ENCODE data around the gene SEMA3B. TPM values are rescaled to one million over a fixed set of nuclear protein-coding genes. Genes with fewer than 3 reads are reported as not detected.

Gene SEMA3B
- total RNA-seq, 3 donors from 2014 or later: 0.35 to 0.55 (median 0.52) TPM

- H3K4me3 Mint-ChIP-seq: no peak overlapping the region
- no peak for DNase-seq
- H3K36me3 Mint-ChIP-seq (ENCODE audit: insufficient read depth): peaks cover 5% of the 10 kb centered on the region
- ATAC-seq: no peak
- peaks cover 31% of the 10 kb centered on the region for H3K4me1 Mint-ChIP-seq (ENCODE audit: low read depth)
- H3K9me3 Mint-ChIP-seq: no peaks in the 10 kb centered on the region
- no peaks in the 10 kb centered on the region for H3K27me3 Mint-ChIP-seq (ENCODE audit: low read depth)
These were observed 26.8 kb downstream of the SEMA3B start for GRCh38 chr3:50295553-50296431.

GRCh38 chr3:50296721-50297383 lies 27.9 kb downstream of the SEMA3B start:
- Mint-ChIP-seq H3K4me1 (ENCODE audit: low read depth) (peaks cover 29% of the 10 kb centered on the region), H3K27me3 (ENCODE audit: low read depth) (no peaks in the 10 kb centered on the region), H3K36me3 (ENCODE audit: insufficient read depth) (no peaks in the 10 kb centered on the region), H3K4me3 (peak overlapping the region; percentile 39), H3K9me3 (no peaks in the 10 kb centered on the region)
- ATAC-seq (no peak), DNase-seq (no peak)

GRCh38 chr3:50297384-50297775 lies 28.4 kb downstream of the SEMA3B start:
- ATAC-seq: no peak
- Mint-ChIP-seq H3K36me3 (ENCODE audit: insufficient read depth) (no peaks in the 10 kb centered on the region), H3K9me3 (no peaks in the 10 kb centered on the region), H3K4me1 (ENCODE audit: low read depth) (peaks cover 29% of the 10 kb centered on the region), H3K4me3 (peak overlapping the region; percentile 91), H3K27me3 (ENCODE audit: low read depth) (no peaks in the 10 kb centered on the region)
- no peak for DNase-seq

- no peaks in the 10 kb centered on the region for H3K27me3 Mint-ChIP-seq (ENCODE audit: low read depth)
- ATAC-seq (no peak), DNase-seq (no peak)
- H3K9me3 Mint-ChIP-seq: no peaks in the 10 kb centered on the region
- no peaks in the 10 kb centered on the region for H3K36me3 Mint-ChIP-seq (ENCODE audit: insufficient read depth)
- peaks cover 21% of the 10 kb centered on the region for H3K4me1 Mint-ChIP-seq (ENCODE audit: low read depth)
- H3K4me3 Mint-ChIP-seq: peak overlapping the region; percentile 91
These were observed 29.2 kb downstream of the SEMA3B start for GRCh38 chr3:50297896-50298725.

- Mint-ChIP-seq H3K4me1 (ENCODE audit: low read depth) (peaks cover 21% of the 10 kb centered on the region), H3K9me3 (no peaks in the 10 kb centered on the region), H3K27me3 (ENCODE audit: low read depth) (no peaks in the 10 kb centered on the region), H3K36me3 (ENCODE audit: insufficient read depth) (no peaks in the 10 kb centered on the region), H3K4me3 (peak within 1 kb of the TSS; percentile 91)
- ATAC-seq (peak; percentile 88 to 91), DNase-seq (peak; percentile 99)
These were observed 30.1 kb downstream of the SEMA3B start, which contains the start of the genes HYAL3 and NAA80 for GRCh38 chr3:50298836-50299637. Gene HYAL3, minus strand, starts transcription at chr3:50299405. Its CDS starts 3,803 bp downstream, at chr3:50295602. Gene NAA80, minus strand, starts transcription at chr3:50299405. Its CDS starts 1,942 bp downstream, at chr3:50297463.

- DNase-seq: no peak
- Mint-ChIP-seq H3K27me3 (ENCODE audit: low read depth) (no peaks in the 10 kb centered on the region), H3K9me3 (no peaks in the 10 kb centered on the region), H3K36me3 (ENCODE audit: insufficient read depth) (no peaks in the 10 kb centered on the region), H3K4me1 (ENCODE audit: low read depth) (peaks cover 22% of the 10 kb centered on the region), H3K4me3 (peak overlapping the region; percentile 91)
- no peak for ATAC-seq
These were observed 30.6 kb downstream of the SEMA3B start for GRCh38 chr3:50299638-50299928.

- ATAC-seq (no peak), DNase-seq (no peak)
- Mint-ChIP-seq H3K9me3 (no peaks in the 10 kb centered on the region), H3K4me3 (peak overlapping the region; percentile 91), H3K4me1 (ENCODE audit: low read depth) (peaks cover 26% of the 10 kb centered on the region), H3K36me3 (ENCODE audit: insufficient read depth) (no peaks in the 10 kb centered on the region), H3K27me3 (ENCODE audit: low read depth) (no peaks in the 10 kb centered on the region)
These were observed 31.2 kb downstream of the SEMA3B start for GRCh38 chr3:50299929-50300680.

GRCh38 chr3:50300681-50301254 lies 31.8 kb downstream of the SEMA3B start:
- H3K4me3 Mint-ChIP-seq: peak overlapping the region; percentile 91

GRCh38 chr3:50302095-50303012 lies 33.4 kb downstream of the SEMA3B start:
- no peak for DNase-seq
- ATAC-seq: no peak
- Mint-ChIP-seq H3K36me3 (ENCODE audit: insufficient read depth) (no peaks in the 10 kb centered on the region), H3K9me3 (no peaks in the 10 kb centered on the region), H3K27me3 (ENCODE audit: low read depth) (no peaks in the 10 kb centered on the region), H3K4me1 (ENCODE audit: low read depth) (peaks cover 26% of the 10 kb centered on the region), H3K4me3 (no peak overlapping the region)

More at GRCh38 chr3:50300681-50301254, 31.8 kb downstream of the SEMA3B start:
- no peak for DNase-seq
- no peaks in the 10 kb centered on the region for H3K27me3 Mint-ChIP-seq (ENCODE audit: low read depth)
- no peaks in the 10 kb centered on the region for H3K9me3 Mint-ChIP-seq
- no peaks in the 10 kb centered on the region for H3K36me3 Mint-ChIP-seq (ENCODE audit: insufficient read depth)
- no peak for ATAC-seq
- peaks cover 26% of the 10 kb centered on the region for H3K4me1 Mint-ChIP-seq (ENCODE audit: low read depth)

GRCh38 chr3:50303013-50303815 lies 34.3 kb downstream of the SEMA3B start, which contains the start of gene HYAL1:
Gene HYAL1, minus strand, starts transcription at chr3:50303574. Its CDS starts 618 bp downstream, at chr3:50302956.
- ATAC-seq (no peak), DNase-seq (no peak)
- Mint-ChIP-seq H3K9me3 (no peaks in the 10 kb centered on the region), H3K4me1 (ENCODE audit: low read depth) (peaks cover 22% of the 10 kb centered on the region), H3K4me3 (no peak within 1 kb of the TSS), H3K36me3 (ENCODE audit: insufficient read depth) (no peaks in the 10 kb centered on the region), H3K27me3 (ENCODE audit: low read depth) (no peaks in the 10 kb centered on the region)

GRCh38 chr3:50304601-50305000 lies 35.7 kb downstream of the SEMA3B start:
- ATAC-seq (peak; percentile 67 to 69), DNase-seq (no peak)
- Mint-ChIP-seq H3K4me1 (ENCODE audit: low read depth) (peaks cover 18% of the 10 kb centered on the region), H3K9me3 (no peaks in the 10 kb centered on the region), H3K36me3 (ENCODE audit: insufficient read depth) (no peaks in the 10 kb centered on the region), H3K4me3 (no peak overlapping the region), H3K27me3 (ENCODE audit: low read depth) (no peaks in the 10 kb centered on the region)

All from activated T-cell treated with anti-CD3 and anti-CD28 coated beads, Interleukin-2, amount 50 U/mL, for 4 hours (primary cell).